C4-2B (cell line): ENCODE results near the gene GLI1.

ENCODE experiments used
- ZFX ChIP-seq: fragments of 450-650 bp; IDR thresholded peaks from 2 replicates; pipeline ENCODE4 v1.6.1; 2017
- TF ChIP-seq, protein P1 (sequence below): fragments of 450-650 bp; conservative IDR thresholded peaks from 2 replicates; pipeline ENCODE4 v1.5.1; 2017; ENCODE audit warnings: mild to moderate bottlenecking

DNA sequence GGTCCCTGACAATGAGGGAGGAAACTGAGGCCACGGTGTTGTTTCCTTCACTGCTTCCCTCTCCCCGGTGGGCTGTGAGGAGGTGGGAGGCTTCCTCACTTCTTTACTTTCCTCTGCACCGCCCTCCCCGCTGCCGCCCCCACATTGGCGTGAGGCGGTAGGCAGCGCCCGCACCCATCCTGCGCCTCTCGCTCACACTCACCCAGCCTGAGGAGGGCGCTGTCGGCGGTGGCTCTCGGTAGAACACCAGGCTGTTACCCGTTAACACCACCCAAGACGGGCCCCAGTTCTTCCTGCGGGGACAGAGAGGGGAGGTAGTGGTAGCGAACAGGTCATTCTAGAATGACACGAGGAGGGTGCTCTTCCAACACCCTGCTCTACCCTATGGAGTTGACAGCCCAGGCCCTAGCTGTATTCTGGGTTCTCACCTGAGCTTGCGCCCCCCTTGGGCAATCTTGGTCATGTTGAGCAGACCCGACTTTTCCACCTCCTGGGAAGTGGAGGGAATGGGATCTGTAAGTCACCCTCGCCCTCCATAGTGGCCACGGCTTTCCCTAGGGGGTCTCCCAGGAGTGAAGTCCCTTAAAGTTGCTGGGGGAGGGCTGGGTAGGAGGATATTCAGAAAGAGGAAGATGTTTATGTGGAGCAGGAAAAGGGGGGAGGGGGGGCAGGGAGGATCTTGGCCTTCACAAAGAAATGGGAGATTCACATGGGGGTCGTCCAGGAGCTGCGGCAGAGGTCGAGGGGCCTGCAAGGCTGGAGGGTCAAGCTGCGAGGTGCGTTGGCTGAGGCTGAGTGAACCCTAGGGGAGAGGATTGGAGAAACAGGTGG, 16.8 kb downstream of the GLI1 start:
- TF ChIP-seq, protein P1, sequence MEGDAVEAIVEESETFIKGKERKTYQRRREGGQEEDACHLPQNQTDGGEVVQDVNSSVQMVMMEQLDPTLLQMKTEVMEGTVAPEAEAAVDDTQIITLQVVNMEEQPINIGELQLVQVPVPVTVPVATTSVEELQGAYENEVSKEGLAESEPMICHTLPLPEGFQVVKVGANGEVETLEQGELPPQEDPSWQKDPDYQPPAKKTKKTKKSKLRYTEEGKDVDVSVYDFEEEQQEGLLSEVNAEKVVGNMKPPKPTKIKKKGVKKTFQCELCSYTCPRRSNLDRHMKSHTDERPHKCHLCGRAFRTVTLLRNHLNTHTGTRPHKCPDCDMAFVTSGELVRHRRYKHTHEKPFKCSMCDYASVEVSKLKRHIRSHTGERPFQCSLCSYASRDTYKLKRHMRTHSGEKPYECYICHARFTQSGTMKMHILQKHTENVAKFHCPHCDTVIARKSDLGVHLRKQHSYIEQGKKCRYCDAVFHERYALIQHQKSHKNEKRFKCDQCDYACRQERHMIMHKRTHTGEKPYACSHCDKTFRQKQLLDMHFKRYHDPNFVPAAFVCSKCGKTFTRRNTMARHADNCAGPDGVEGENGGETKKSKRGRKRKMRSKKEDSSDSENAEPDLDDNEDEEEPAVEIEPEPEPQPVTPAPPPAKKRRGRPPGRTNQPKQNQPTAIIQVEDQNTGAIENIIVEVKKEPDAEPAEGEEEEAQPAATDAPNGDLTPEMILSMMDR = no peak
- no peak for TF ChIP-seq ZFX
